Regular cardiac myocyte (primary cell): ENCODE data around the gene SKP1. TPM values are rescaled to one million over a fixed set of nuclear protein-coding genes. Genes with fewer than 3 reads are reported as not detected.

Source experiments
- total RNA-seq: library from RNA; depleted of rRNA; stranded (reverse); fragments of >200 nt; gene quantifications from 2 replicates; pipeline ENCODE4 v1.2.3, GENCODE V29; 2014

Gene SKP1
- 271 and 285 TPM in 2 replicates for total RNA-seq

DNA sequence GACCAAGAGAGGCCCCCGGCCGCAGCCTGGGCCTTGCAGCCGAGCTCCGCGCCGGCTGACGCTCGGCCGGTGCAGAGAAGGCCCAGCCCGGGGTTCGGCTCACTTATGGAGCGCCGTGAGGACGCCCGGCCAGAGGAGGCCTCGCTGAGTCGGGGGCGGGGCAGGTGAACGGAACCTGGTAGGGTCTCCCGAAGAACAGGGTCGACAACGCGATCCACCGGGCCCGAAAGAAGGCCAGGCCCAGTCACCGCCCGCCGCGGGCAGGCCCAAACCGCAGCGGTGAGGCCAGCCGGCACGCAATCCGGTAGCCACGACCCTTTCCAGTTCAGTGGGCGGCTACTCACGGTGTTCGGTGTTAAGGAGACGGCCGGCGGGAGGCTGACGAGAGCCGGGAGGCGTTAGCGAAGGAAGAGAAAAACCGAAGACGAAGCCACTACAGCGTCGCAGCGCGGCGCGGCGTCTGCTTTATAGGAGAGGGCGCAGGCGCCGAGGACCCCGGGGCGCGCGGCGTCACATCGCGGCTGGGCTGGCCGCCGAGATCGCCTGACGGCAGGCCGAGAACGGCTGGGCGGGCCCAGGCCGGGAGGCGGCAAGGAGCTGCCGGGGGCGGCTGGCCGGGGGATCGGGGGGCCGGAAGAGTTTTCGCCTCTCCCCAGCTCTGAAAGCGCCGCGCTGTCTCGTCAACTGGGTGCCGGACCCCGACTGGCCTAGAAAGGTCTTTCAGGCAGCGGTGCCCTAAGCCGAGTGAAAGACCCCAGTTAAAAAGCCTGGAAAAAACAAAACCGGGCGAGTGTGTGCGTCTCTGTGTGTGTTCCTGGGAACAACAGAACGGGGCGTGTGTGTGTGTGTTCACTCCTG lies at the start of gene SKP1:
TSS of gene SKP1 (minus strand) at position 440 of the 858 bp plus-strand sequence. CDS start 2,928 bp downstream, outside the sequence.

DNA sequence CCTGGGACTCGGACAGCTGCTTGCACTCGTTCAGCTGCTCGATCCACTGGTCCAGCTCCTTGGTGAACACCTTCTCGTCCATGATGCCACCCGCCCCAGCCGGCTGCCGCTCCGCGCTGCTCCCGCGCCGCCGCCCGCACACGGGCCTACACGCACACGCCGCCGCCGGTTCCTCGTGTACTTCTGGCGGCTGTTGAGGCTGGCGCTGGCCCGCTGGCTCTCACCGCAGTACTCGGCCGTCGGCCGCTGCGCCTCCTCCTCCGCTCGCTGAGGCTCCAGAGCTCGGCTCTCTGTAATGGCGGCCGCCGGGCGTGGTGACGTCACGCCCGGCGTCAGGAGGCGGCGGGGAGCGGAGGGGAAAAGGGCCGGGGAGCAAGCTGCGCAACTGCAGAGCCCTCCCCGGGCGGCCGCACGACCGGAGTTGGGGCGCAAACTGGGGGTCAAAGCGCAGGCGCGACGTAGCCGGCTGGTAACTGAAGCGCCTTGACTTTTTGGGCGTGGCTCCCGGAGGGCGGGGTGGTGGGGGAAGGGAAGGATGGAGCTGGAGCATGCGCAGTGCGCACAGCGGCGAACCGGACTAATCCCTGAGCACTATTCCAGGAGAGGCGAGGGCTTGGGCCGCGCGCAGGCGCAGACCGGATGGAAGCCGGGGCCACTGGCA lies 49.2 kb upstream of the SKP1 start, which contains the start of gene PPP2CA:
TSS of gene PPP2CA (minus strand) at position 294 of the 661 bp plus-strand sequence. CDS start at position 82, 212 bp downstream.

DNA sequence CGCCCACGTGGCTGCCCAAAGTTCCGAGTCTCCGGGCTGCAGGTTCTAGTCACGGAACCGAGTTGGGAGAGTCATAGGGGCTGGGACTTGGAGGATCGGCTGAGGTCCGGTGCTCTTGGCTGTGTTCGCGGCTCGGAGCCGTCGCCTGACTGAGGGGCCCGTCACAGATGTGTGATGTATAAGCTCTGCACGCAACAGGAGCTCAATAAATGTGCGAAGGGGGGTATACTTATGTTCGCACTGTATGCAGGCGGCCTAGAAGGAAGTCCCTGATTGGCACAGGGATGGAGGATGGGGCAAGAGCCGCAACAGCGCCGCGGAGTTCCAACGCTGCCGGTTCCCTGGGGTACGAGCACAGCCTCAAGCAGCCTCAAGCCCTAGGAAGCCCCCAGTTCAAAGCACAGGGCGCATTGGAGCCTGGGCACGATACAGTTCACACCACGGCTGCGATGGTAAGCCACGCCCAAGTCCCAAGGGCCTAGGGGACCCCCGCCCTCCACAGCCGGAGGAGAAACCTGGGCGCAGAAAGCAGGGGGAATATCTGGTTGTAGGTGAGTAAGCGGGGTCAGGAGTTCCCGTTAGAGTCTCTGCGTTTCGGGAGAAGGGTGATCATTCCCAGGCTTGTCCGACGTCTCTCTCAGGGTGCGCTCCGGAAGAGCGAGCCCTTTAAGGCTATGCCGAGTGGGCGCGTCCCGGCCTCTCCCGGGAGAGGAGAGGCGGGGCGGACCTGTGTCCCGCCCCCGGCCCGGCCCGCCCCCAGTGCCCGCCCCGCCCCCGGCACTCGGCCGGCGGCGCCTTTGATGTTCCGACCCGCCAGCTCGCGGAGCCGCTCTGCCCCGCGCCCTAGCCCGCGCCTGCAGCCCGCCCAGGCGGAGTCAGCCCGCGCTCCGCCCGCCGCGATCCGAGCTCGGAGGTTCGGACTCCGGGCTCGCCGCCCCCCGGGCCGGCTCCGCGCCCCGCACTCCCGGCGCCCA lies 62.6 kb downstream of the SKP1 start, which contains the start of gene TCF7:
TSS of gene TCF7 (plus strand) at position 780 of the 974 bp plus-strand sequence. CDS start 226 bp downstream, outside the sequence.

Other genes starting within 250 kb of the SKP1 start
- gene C5orf15, start 208.3 kb downstream of the SKP1 start, total RNA-seq = 48.5 and 74.1 TPM in 2 replicates
- 462 and 530 TPM in 2 replicates for gene VDAC1, start 172.0 kb downstream of the SKP1 start, total RNA-seq
- under 0.01 and 0.38 TPM in 2 replicates for gene TCF7, start 62.3 kb downstream of the SKP1 start, total RNA-seq
- gene PPP2CA, start 49.1 kb upstream of the SKP1 start, total RNA-seq = 64.3 and 157 TPM in 2 replicates
- 1.5 and 2.8 TPM in 2 replicates for gene CDKL3, start 190.2 kb upstream of the SKP1 start, total RNA-seq
- 16.1 and 31.2 TPM in 2 replicates for gene UBE2B, start 194.6 kb upstream of the SKP1 start, total RNA-seq
- 17.5 and 49.7 TPM in 2 replicates for gene CDKN2AIPNL, start 234.9 kb upstream of the SKP1 start, total RNA-seq